CD4-positive, alpha-beta T cell (primary cell): Measurements from ENCODE around the gene CCAR1. TPM values are rescaled to one million over a fixed set of nuclear protein-coding genes. Genes with fewer than 3 reads are reported as not detected.
"Not testable (repeated sequence)": the region's sequence is repeated elsewhere in the genome, so short reads cannot be mapped to it uniquely, and the experiment has no call there.

ENCODE experiments used
- ATAC-seq: fragments of 200-7000 bp; cut with Tn5 transposase; one replicate; pipeline ENCODE4 v1.10.0; 2022; ENCODE audit warnings: mild to moderate bottlenecking; ENCODE audit not compliant: poor library complexity
- CTCF ChIA-PET: fragments of 350-600 bp; sonication (Branson Sonifier 250); formaldehyde crosslinking; loops from one replicate; lab custom pipeline; 2021; ENCODE audit warnings: antibody characterized with exemption, inconsistent platforms; lab: Charles Lee
- POLR2A ChIA-PET: fragments of 350-600 bp; sonication (Branson Sonifier 250); formaldehyde crosslinking; loops from one replicate; lab custom pipeline; 2021; ENCODE audit warnings: antibody characterized with exemption, inconsistent platforms; lab: Charles Lee
- DNase-seq, 14 experiments: peaks; one replicate each; pipeline ENCODE4 v3.0.0-alpha.2; 2013 to 2020; ENCODE audit warnings: mixed read lengths in 2 of 14
- H3K27ac ChIP-seq, 2 donors: one replicate each; pipeline versions ENCODE4 v1.5.1 to v1.7.0; 2013; ENCODE audit warnings: low read length in 2 of 2, low read depth in 1 of 2, mild to moderate bottlenecking in 1 of 2
- H3K27me3 ChIP-seq, 2 experiments: 1 replicate in 1 of 2; 2 replicates in 1 of 2; pipeline versions ENCODE4 v1.6.1 to v1.7.0; 2013; ENCODE audit warnings: low read length in 2 of 2, control low read depth in 1 of 2, mild to moderate bottlenecking in 1 of 2, moderate library complexity in 1 of 2; ENCODE audit not compliant: insufficient read depth in 2 of 2, control insufficient read depth in 1 of 2
- H3K36me3 ChIP-seq: one replicate; pipeline ENCODE4 v1.6.1; 2013; ENCODE audit warnings: low read length, control low read depth; ENCODE audit not compliant: insufficient read depth
- H3K4me1 ChIP-seq: one replicate; pipeline ENCODE4 v1.6.1; 2013; ENCODE audit warnings: low read length, control low read depth; ENCODE audit not compliant: insufficient read depth
- H3K4me3 ChIP-seq: one replicate; pipeline ENCODE4 v1.5.1; 2013; ENCODE audit warnings: mild to moderate bottlenecking, low read length, moderate library complexity
- H3K9me3 ChIP-seq, 2 experiments: 1 replicate in 1 of 2; 2 replicates in 1 of 2; pipeline versions ENCODE4 v1.6.1 to v1.7.0; 2013; ENCODE audit warnings: low read length in 2 of 2, mild to moderate bottlenecking in 2 of 2, control low read depth in 1 of 2, moderate library complexity in 1 of 2; ENCODE audit not compliant: control insufficient read depth in 1 of 2, insufficient read depth in 1 of 2
- H3K27ac Mint-ChIP-seq: one replicate; pipeline ENCODE4 v1.8.0; 2020; ENCODE audit warnings: mixed read lengths
- H3K27me3 Mint-ChIP-seq: one replicate; pipeline ENCODE4 v1.8.0; 2021; ENCODE audit warnings: mixed read lengths
- H3K36me3 Mint-ChIP-seq: one replicate; pipeline ENCODE4 v1.8.0; 2021; ENCODE audit warnings: low read depth, mixed read lengths
- H3K4me1 Mint-ChIP-seq: one replicate; pipeline ENCODE4 v1.8.0; 2021; ENCODE audit warnings: low read depth, mixed read lengths
- H3K4me3 Mint-ChIP-seq: one replicate; pipeline ENCODE4 v1.8.0; 2020; ENCODE audit warnings: mild to moderate bottlenecking, mixed read lengths
- H3K9me3 Mint-ChIP-seq: one replicate; pipeline ENCODE4 v1.8.0; 2020; ENCODE audit warnings: mixed read lengths
- CTCF ChIP-seq: fragments of 200-600 bp; IDR thresholded peaks from one replicate; pipeline ENCODE4 v1.8.0; 2022; ENCODE audit warnings: antibody characterized with exemption, mild to moderate bottlenecking
- intact Hi-C, 2 experiments: fragments of 100-400 bp; cut with DNase I in 1 of 2; cut with micrococcal nuclease in 1 of 2; formaldehyde crosslinking; loops; one replicate each; pipeline versions ENCODE4 v1.15.1 to v1.9.0; 2023 to 2025; cut with DNase I, micrococcal nuclease
- total RNA-seq, 174 experiments: library from RNA in 2 of 174; stranded (reverse) in 2 of 174; gene quantifications; one replicate each; pipeline ENCODE4 v1.2.3 and lab custom pipeline; 2021 to 2026

CCAR1 gene
- total RNA-seq, 2 experiments from 2014 or later = 68.9 to 82.2 TPM

- Histone ChIP-seq H3K9me3 (no peaks in the 10 kb centered on the region), H3K4me3 (no peak overlapping the region), H3K36me3 (peaks cover 79% of the 10 kb centered on the region), H3K27me3 (no peaks in the 10 kb centered on the region), H3K27ac (no peak overlapping the region), H3K4me1 (no peaks in the 10 kb centered on the region)
- no peak for TF ChIP-seq CTCF
- no peaks in the 10 kb centered on the region for H3K9me3 Mint-ChIP-seq
- H3K4me1 Mint-ChIP-seq = peaks cover 9% of the 10 kb centered on the region
- no peak overlapping the region for H3K4me3 Mint-ChIP-seq
- intact Hi-C loops = no loop called here
- CTCF ChIA-PET = no interaction called here
- no peak overlapping the region for H3K27ac Mint-ChIP-seq
- H3K36me3 Mint-ChIP-seq = peaks cover 88% of the 10 kb centered on the region
- ATAC-seq (no peak), DNase-seq (no peak)
- POLR2A ChIA-PET = no interaction called here
- H3K27me3 Mint-ChIP-seq = no peaks in the 10 kb centered on the region
Measured at GRCh38 chr10:68732651-68733050, 11.6 kb downstream of the CCAR1 start.

- H3K4me1 ChIP-seq = no peaks in the 10 kb centered on the region
- Mint-ChIP-seq H3K4me3 (no peak overlapping the region), H3K9me3 (no peaks in the 10 kb centered on the region), H3K4me1 (peaks cover 9% of the 10 kb centered on the region), H3K27ac (no peak overlapping the region), H3K36me3 (peaks cover 90% of the 10 kb centered on the region), H3K27me3 (no peaks in the 10 kb centered on the region)
- H3K9me3 ChIP-seq = no peaks in the 10 kb centered on the region
- no peak for ATAC-seq
- H3K36me3 ChIP-seq = peaks cover 79% of the 10 kb centered on the region
- H3K27ac ChIP-seq = no peak overlapping the region
- DNase-seq = no peak
- intact Hi-C loops = no loop called here
- H3K27me3 ChIP-seq = no peaks in the 10 kb centered on the region
- ChIA-PET CTCF (no interaction called here), POLR2A (interaction anchor here (0.6 kb wide), 1 partner anchor 13 kb away, joined by 3 read pairs; no protein-coding TSS in a partner anchor)
- no peak overlapping the region for H3K4me3 ChIP-seq
- no peak for TF ChIP-seq CTCF
Measured at GRCh38 chr10:68734349-68734748, 13.3 kb downstream of the CCAR1 start.

- no peak overlapping the region for H3K4me3 ChIP-seq
- peaks cover 90% of the 10 kb centered on the region for H3K36me3 Mint-ChIP-seq
- H3K9me3 Mint-ChIP-seq = no peaks in the 10 kb centered on the region
- H3K36me3 ChIP-seq = peaks cover 82% of the 10 kb centered on the region
- intact Hi-C loops = no loop called here
- no peak overlapping the region for H3K27ac ChIP-seq
- no peak overlapping the region for H3K27ac Mint-ChIP-seq
- peaks cover 14% of the 10 kb centered on the region for H3K4me1 Mint-ChIP-seq
- no peaks in the 10 kb centered on the region for H3K27me3 ChIP-seq
- no peaks in the 10 kb centered on the region for H3K27me3 Mint-ChIP-seq
- TF ChIP-seq CTCF = no peak
- no peaks in the 10 kb centered on the region for H3K9me3 ChIP-seq
- ChIA-PET POLR2A (no interaction called here), CTCF (no interaction called here)
- no peak for ATAC-seq
- no peak overlapping the region for H3K4me3 Mint-ChIP-seq
- DNase-seq = no peak
- H3K4me1 ChIP-seq = no peaks in the 10 kb centered on the region
Measured at GRCh38 chr10:68735119-68735518, 14.1 kb downstream of the CCAR1 start.

GRCh38 chr10:68735739-68736138, 14.7 kb downstream of the CCAR1 start:
- H3K4me3 ChIP-seq, ATAC-seq, H3K9me3 ChIP-seq, intact Hi-C loops, H3K4me3 Mint-ChIP-seq, H3K27me3 Mint-ChIP-seq, H3K27me3 ChIP-seq, POLR2A ChIA-PET, CTCF ChIA-PET, H3K27ac ChIP-seq, H3K9me3 Mint-ChIP-seq, DNase-seq, H3K27ac Mint-ChIP-seq, H3K4me1 ChIP-seq: not testable (repeated sequence)
- Mint-ChIP-seq H3K36me3 (peaks cover 92% of the 10 kb centered on the region), H3K4me1 (peaks cover 15% of the 10 kb centered on the region)
- peaks cover 83% of the 10 kb centered on the region for H3K36me3 ChIP-seq

GRCh38 chr10:68740676-68741075, 19.6 kb downstream of the CCAR1 start:
- H3K4me3 Mint-ChIP-seq, H3K4me1 ChIP-seq, H3K27ac ChIP-seq, CTCF ChIA-PET, H3K9me3 ChIP-seq, ATAC-seq, H3K9me3 Mint-ChIP-seq, H3K27me3 ChIP-seq, H3K27ac Mint-ChIP-seq, H3K4me3 ChIP-seq, H3K27me3 Mint-ChIP-seq, DNase-seq, POLR2A ChIA-PET: not testable (repeated sequence)
- intact Hi-C loops = loop anchor here in 1 of 2 experiments (10.0 kb wide), 1 partner anchor 234 kb away; no protein-coding TSS in a partner anchor
- Mint-ChIP-seq H3K4me1 (peaks cover 10% of the 10 kb centered on the region), H3K36me3 (peaks cover 86% of the 10 kb centered on the region)
- peaks cover 88% of the 10 kb centered on the region for H3K36me3 ChIP-seq
